Neural progenitor cell (in vitro differentiated cells): Measurements from ENCODE around the gene PSMD9.

Experiments
- EZH2 ChIP-seq: fragments of 200-600 bp; sonication (generic); IDR thresholded peaks from 2 replicates; pipeline ENCODE4 v1.6.1; 2017; ENCODE audit warnings: antibody characterized with exemption, mild to moderate bottlenecking, moderate library complexity
- TF ChIP-seq, protein P1 (sequence below): fragments of 200-600 bp; sonication (generic); IDR thresholded peaks from 2 replicates; pipeline ENCODE4 v1.5.1; 2017; ENCODE audit warnings: antibody characterized with exemption, mild to moderate bottlenecking

- no peak for TF ChIP-seq EZH2
- TF ChIP-seq, protein P1, sequence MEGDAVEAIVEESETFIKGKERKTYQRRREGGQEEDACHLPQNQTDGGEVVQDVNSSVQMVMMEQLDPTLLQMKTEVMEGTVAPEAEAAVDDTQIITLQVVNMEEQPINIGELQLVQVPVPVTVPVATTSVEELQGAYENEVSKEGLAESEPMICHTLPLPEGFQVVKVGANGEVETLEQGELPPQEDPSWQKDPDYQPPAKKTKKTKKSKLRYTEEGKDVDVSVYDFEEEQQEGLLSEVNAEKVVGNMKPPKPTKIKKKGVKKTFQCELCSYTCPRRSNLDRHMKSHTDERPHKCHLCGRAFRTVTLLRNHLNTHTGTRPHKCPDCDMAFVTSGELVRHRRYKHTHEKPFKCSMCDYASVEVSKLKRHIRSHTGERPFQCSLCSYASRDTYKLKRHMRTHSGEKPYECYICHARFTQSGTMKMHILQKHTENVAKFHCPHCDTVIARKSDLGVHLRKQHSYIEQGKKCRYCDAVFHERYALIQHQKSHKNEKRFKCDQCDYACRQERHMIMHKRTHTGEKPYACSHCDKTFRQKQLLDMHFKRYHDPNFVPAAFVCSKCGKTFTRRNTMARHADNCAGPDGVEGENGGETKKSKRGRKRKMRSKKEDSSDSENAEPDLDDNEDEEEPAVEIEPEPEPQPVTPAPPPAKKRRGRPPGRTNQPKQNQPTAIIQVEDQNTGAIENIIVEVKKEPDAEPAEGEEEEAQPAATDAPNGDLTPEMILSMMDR: no peak
These were observed 30.3 kb upstream of the PSMD9 start for GRCh38 chr12:121858318-121858661.
